ENCODE results near the gene SMARCA1.

SMARCA1 gene

DNA sequence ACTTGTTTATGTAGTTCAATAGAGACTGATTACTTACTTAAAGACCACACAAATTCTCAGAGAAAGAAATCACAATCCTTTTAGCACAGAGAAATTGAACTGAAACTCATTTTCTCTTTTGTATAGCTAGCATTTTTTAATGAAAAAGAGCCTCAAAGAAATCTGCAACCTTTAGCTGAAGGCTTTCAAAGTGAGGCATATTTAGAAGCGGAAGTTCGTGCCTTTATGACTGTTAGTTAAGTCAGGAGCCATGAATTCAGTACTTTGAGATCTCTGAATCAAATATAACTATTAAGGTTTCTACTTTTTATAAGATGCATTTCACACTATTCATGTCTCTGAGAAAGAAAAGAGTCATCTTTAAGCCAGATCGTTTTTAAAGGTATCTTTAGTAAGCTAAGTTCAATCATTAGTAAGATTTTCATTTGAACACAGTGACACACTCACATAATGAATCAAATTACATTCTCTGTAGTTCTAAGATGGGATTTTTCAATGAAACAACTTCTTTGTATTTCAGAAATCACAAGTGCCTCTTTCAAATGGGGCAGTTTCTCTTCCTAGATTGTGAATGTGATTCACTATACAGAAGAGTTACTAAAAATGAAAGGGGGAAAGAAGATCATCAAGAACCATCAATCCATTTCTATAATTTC lies 61.4 kb downstream of the SMARCA1 start:
- no peak for DNase-seq (ENCODE audit: low read depth)

DNA sequence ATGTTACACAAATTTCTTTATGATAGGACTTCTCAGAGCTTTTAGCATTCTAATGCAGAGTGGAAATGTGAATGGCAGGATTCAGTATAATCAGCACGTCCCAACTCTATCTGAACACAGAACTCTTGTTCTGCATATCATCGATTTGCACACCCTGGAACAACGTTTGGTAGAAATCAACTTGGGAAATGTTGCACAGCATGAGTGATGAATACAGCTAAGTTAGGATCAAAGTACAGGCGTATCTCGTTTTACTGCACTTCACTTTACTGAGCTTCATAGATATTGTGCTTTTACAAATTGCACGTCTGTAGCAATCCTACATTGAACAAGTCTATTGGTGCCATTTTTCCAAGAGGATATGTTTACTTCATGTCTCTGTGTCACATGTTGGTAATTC lies 70.8 kb downstream of the SMARCA1 start:
- no peak for DNase-seq (ENCODE audit: low read depth)

DNA sequence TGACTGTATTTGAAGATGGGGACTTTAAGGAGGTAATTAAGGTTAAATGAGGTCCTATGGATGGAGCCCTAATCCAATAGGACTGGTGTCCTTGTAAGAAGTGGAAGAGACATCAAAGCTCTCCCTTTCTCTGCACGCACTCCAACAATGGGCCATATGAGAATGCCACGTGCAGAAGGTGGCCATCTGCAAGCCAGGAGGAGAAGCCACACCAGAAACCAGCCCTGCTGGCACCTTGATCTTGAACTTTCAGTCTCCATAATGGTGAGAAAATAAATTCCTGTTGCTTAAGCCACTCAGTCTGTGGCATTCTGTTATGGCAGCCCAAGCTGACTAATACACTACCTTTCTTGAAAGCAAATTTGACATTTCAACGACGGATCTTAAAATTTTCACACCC lies 73.2 kb downstream of the SMARCA1 start:
- DNase-seq (ENCODE audit: low read depth): no peak

DNA sequence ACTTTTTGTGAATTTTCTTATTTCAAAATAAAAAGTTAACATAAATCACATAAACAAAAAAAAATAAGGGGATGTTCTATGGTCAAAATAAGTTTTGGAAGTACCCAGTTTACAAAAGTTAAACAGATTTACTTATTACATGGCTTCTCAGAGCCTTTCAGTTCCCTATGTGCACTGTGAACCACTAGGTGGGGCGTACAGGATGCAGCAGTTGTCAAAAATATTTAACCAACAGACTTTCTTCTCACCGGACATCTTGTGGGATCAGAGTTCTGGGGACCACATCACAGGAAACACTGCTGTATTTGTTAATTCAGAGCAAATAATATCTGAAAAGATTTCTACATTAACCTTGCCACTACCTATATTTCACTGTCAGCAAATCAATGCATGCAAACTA lies 74.1 kb downstream of the SMARCA1 start:
- no peak for DNase-seq (ENCODE audit: low read depth)

DNA sequence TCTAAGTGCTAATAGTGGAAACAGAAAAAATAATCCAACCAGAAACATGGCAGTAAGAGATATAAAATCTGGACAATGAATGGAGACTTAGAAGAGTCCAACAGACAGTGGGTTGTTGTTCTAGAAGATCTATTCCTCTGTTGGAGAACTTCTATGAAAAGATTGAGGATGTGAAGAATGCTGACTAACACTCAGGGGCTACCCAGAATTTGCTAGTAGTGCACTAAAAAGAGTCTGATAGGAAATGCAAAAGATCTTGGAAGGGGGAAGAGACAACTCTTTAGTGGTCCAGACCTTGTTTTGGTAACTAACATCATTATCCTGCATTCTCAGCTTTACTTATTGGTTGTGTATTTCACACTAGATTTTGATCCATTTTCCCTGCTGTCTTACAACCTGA lies 77.9 kb downstream of the SMARCA1 start:
- no peak for DNase-seq (ENCODE audit: low read depth)

DNA sequence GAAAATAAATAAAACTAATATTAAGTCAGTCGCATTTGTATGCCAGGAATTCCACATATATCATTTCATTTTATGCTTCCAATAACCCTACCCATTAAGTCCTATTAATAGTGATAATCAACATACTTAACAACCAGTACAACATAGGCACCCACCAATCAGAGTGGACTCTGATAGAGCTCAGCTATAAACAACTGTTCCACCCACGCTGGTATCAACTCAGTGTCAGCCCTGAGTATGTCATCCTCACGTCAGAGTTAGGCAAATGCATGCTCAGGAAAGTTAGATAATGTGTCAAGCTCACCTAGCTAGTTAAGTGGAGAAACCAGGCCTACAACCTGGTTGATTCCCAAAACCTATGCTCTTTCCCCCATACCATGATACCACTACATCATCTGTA lies 89.3 kb downstream of the SMARCA1 start:
- DNase-seq (ENCODE audit: low read depth): no peak

DNA sequence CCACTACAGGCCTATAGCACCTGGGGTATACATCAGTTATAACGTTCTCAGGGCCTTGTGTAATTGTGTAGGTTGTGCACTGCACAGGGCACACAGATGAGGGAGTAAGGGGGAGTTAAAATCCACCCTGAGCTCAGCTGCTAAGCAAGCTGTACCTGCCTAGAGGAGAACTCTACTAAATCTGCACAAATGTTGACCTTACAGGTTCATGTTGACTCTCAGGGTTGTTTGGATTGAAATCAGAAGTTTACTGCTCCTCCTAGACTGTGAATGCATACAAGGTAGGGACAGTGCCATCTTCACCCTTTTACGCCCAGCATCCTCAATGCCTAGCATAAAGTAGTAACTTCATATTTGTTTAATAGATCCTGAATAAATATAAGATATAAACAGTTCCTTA lies 89.8 kb downstream of the SMARCA1 start:
- DNase-seq (ENCODE audit: low read depth): no peak

DNA sequence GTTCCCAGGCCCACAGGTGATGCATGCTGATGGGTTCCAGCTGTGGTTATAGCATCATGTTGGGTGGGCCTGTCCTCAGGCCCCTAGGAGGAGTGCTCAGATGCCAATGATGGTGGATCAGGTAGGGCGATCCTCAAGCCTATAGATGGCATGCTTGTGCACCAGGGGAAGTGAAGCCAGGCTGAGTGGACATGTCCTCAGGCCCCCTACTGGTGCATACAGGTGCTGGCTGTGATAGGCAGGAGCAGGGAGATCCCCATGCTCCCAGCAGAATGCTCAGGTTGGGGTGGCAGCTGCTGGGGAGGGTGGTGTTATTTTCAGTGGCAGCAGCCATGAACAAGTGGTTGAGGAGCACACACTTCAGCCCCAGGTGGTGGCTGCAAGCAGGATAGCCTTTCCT lies 96.0 kb downstream of the SMARCA1 start:
- no peak for DNase-seq (ENCODE audit: low read depth)

DNA sequence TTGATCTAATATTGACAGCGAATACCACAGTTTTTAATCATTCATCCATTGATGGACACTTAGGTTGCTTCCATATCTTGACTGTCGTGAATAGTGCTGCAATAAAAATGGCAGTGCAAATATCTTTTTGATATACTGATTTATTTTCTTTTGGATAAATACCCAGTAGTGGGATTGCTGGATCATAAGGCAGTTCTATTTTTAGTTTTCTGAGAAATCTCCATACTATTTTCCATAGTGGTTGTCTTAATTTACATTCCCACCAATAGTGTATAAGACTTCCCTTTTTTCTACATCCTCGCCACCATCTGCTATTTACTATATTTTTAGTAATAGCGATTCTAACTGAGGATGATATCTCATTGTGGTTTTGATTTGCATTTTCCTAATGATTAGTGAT lies 100.1 kb downstream of the SMARCA1 start:
- no peak for DNase-seq (ENCODE audit: low read depth)

DNA sequence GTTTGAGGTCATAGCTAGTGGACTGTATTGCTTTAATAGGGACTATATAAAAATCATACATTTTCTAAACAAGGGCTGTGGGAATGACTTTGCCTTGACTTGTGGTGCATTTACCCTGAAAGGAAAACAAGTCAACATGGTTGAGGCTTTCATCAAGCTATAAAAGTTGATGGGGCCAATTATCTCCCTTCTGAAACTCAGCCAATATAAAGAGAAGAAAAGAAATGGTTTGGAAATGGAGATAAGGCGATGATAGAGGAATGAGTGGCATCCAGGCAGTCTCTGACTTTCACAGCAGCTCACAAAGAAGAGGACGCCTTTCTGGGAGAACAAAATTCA lies 118.7 kb downstream of the SMARCA1 start:
- no peak for DNase-seq (ENCODE audit: low read depth)

DNA sequence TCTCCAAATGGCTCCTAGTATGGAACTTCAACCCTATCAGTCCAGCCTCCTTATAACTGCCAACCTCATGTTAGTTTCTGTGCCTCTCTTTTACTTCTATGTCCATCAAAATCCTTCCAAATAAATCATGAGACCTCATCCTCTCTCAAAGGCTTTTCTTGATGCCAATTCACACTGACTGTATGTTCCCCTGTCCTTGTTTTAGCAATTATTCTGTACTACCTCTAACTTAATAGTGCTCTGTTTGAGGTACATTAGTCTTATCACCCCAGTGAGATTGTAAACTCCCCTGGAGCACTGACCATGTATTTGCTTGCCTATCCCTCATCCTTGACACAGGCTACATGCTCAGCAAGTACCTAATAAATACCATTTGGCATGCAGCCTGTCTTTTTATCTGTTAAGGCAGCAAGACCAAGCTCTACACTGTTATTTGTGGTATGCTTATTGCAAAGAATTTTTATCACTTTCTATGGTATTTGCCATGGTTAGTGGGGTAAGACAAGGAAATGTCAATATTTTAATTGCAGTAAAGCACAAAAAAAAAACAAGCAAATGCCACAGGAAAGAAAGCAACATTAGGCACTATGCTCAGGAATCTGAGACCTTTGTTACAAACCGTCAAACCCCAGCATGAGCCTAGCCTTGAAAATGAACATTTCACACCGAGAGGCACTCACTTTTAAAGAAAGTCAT lies 119.2 kb downstream of the SMARCA1 start:
- no peak for DNase-seq (ENCODE audit: low read depth)

Measured in iris pigment epithelial cell (primary cell).